ENCODE data around the gene GAL3ST1.
A peak's percentile ranks its signal among the peaks of the same experiment; 100 is the strongest.
"Not testable (repeated sequence)": the region's sequence is repeated elsewhere in the genome, so short reads cannot be mapped to it uniquely, and the experiment has no call there.

Gene GAL3ST1

GRCh38 chr22:30596886-30597285 is 22.4 kb upstream of the GAL3ST1 start:
- Histone ChIP-seq H3K27ac (ENCODE audit: low read length) (no peak overlapping the region), H3K4me3 (ENCODE audit: low read length) (no peak overlapping the region), H3K9me3 (ENCODE audit: control insufficient read depth, insufficient read depth, low read length) (no peaks in the 10 kb centered on the region), H3K27me3 (ENCODE audit: control insufficient read depth, insufficient read depth, low read length) (no peaks in the 10 kb centered on the region), H3K4me1 (ENCODE audit: control insufficient read depth, insufficient read depth, low read length) (no peaks in the 10 kb centered on the region), H3K36me3 (ENCODE audit: control insufficient read depth, insufficient read depth, low read length) (no peaks in the 10 kb centered on the region)
- WGBS (ENCODE audit: insufficient coverage, insufficient read length) = no CpG with 5 or more reads among the region's 29 CpGs
- DNase-seq (ENCODE audit: low read depth, low spot score) = no peak

- H3K4me3 ChIP-seq (ENCODE audit: low read length) = no peak overlapping the region
Observed at GRCh38 chr22:30596199-30596598, 21.7 kb upstream of the GAL3ST1 start.

GRCh38 chr22:30592360-30592713 is 17.9 kb upstream of the GAL3ST1 start:
- not testable (repeated sequence) for H3K27me3 ChIP-seq (ENCODE audit: control insufficient read depth, insufficient read depth, low read length); H3K4me3 ChIP-seq (ENCODE audit: low read length); DNase-seq (ENCODE audit: low read depth, low spot score); H3K9me3 ChIP-seq (ENCODE audit: control insufficient read depth, insufficient read depth, low read length); H3K27ac ChIP-seq (ENCODE audit: low read length); H3K4me1 ChIP-seq (ENCODE audit: control insufficient read depth, insufficient read depth, low read length)
- WGBS (ENCODE audit: insufficient coverage, insufficient read length) = no CpG with 5 or more reads among the region's 18 CpGs
- H3K36me3 ChIP-seq (ENCODE audit: control insufficient read depth, insufficient read depth, low read length) = peaks cover 12% of the 10 kb centered on the region; the same call in 1 of the 2 replicates

More at GRCh38 chr22:30596199-30596598, 21.7 kb upstream of the GAL3ST1 start:
- Histone ChIP-seq H3K4me1 (ENCODE audit: control insufficient read depth, insufficient read depth, low read length) (no peaks in the 10 kb centered on the region), H3K27me3 (ENCODE audit: control insufficient read depth, insufficient read depth, low read length) (no peaks in the 10 kb centered on the region), H3K9me3 (ENCODE audit: control insufficient read depth, insufficient read depth, low read length) (no peaks in the 10 kb centered on the region), H3K27ac (ENCODE audit: low read length) (no peak overlapping the region), H3K36me3 (ENCODE audit: control insufficient read depth, insufficient read depth, low read length) (no peaks in the 10 kb centered on the region)
- no peak for DNase-seq (ENCODE audit: low read depth, low spot score)
- no CpG with 5 or more reads among the region's 2 CpGs for WGBS (ENCODE audit: insufficient coverage, insufficient read length)

- Histone ChIP-seq H3K27me3 (ENCODE audit: control insufficient read depth, insufficient read depth, low read length) (no peaks in the 10 kb centered on the region), H3K36me3 (ENCODE audit: control insufficient read depth, insufficient read depth, low read length) (peaks cover 16% of the 10 kb centered on the region; the same call in 1 of the 2 replicates), H3K27ac (ENCODE audit: low read length) (no peak within 1 kb of the TSS), H3K9me3 (ENCODE audit: control insufficient read depth, insufficient read depth, low read length) (no peaks in the 10 kb centered on the region), H3K4me1 (ENCODE audit: control insufficient read depth, insufficient read depth, low read length) (no peaks in the 10 kb centered on the region), H3K4me3 (ENCODE audit: low read length) (peak within 1 kb of the TSS; percentile 80)
- peak; percentile 99 for DNase-seq (ENCODE audit: low read depth, low spot score)
- no CpG with 5 or more reads among the region's 49 CpGs for WGBS (ENCODE audit: insufficient coverage, insufficient read length)
Observed at GRCh38 chr22:30591588-30592359, 17.3 kb upstream of the GAL3ST1 start, which contains the start of gene PES1. TSS of gene PES1 (minus strand) at chr22:30591910. CDS start at chr22:30591833, 77 bp downstream.

GRCh38 chr22:30591191-30591587 is 16.7 kb upstream of the GAL3ST1 start:
- H3K4me1 ChIP-seq (ENCODE audit: control insufficient read depth, insufficient read depth, low read length) = no peaks in the 10 kb centered on the region
- no peak for DNase-seq (ENCODE audit: low read depth, low spot score)
- H3K27ac ChIP-seq (ENCODE audit: low read length) = no peak overlapping the region
- peaks cover 22% of the 10 kb centered on the region for H3K36me3 ChIP-seq (ENCODE audit: control insufficient read depth, insufficient read depth, low read length)
- no CpG with 5 or more reads among the region's 14 CpGs for WGBS (ENCODE audit: insufficient coverage, insufficient read length)
- H3K4me3 ChIP-seq (ENCODE audit: low read length) = peak overlapping the region; percentile 80
- no peaks in the 10 kb centered on the region for H3K27me3 ChIP-seq (ENCODE audit: control insufficient read depth, insufficient read depth, low read length)
- H3K9me3 ChIP-seq (ENCODE audit: control insufficient read depth, insufficient read depth, low read length) = no peaks in the 10 kb centered on the region

- no peak for DNase-seq (ENCODE audit: low read depth, low spot score)
- Histone ChIP-seq H3K27ac (ENCODE audit: low read length) (no peak overlapping the region), H3K36me3 (ENCODE audit: control insufficient read depth, insufficient read depth, low read length) (peaks cover 56% of the 10 kb centered on the region), H3K9me3 (ENCODE audit: control insufficient read depth, insufficient read depth, low read length) (no peaks in the 10 kb centered on the region), H3K4me3 (ENCODE audit: low read length) (no peak overlapping the region), H3K4me1 (ENCODE audit: control insufficient read depth, insufficient read depth, low read length) (no peaks in the 10 kb centered on the region; the same call in 1 of the 2 replicates), H3K27me3 (ENCODE audit: control insufficient read depth, insufficient read depth, low read length) (no peaks in the 10 kb centered on the region)
- no CpG with 5 or more reads among the region's 8 CpGs for WGBS (ENCODE audit: insufficient coverage, insufficient read length)
Observed at GRCh38 chr22:30586414-30586813, 11.9 kb upstream of the GAL3ST1 start.

GRCh38 chr22:30584441-30584840 is 10.0 kb upstream of the GAL3ST1 start:
- Histone ChIP-seq H3K4me3 (ENCODE audit: low read length) (no peak overlapping the region), H3K9me3 (ENCODE audit: control insufficient read depth, insufficient read depth, low read length) (no peaks in the 10 kb centered on the region), H3K36me3 (ENCODE audit: control insufficient read depth, insufficient read depth, low read length) (peaks cover 76% of the 10 kb centered on the region), H3K27ac (ENCODE audit: low read length) (no peak overlapping the region), H3K4me1 (ENCODE audit: control insufficient read depth, insufficient read depth, low read length) (no peaks in the 10 kb centered on the region; the same call in 1 of the 2 replicates), H3K27me3 (ENCODE audit: control insufficient read depth, insufficient read depth, low read length) (no peaks in the 10 kb centered on the region)
- no CpG with 5 or more reads among the region's 15 CpGs for WGBS (ENCODE audit: insufficient coverage, insufficient read length)
- no peak for DNase-seq (ENCODE audit: low read depth, low spot score)

GRCh38 chr22:30582788-30583545 is 8.5 kb upstream of the GAL3ST1 start:
- H3K36me3 ChIP-seq (ENCODE audit: control insufficient read depth, insufficient read depth, low read length) = peaks cover 84% of the 10 kb centered on the region
- no peak overlapping the region for H3K4me3 ChIP-seq (ENCODE audit: low read length)
- no CpG with 5 or more reads among the region's 13 CpGs for WGBS (ENCODE audit: insufficient coverage, insufficient read length)

GRCh38 chr22:30582051-30582450 is 7.6 kb upstream of the GAL3ST1 start:
- Histone ChIP-seq H3K9me3 (ENCODE audit: control insufficient read depth, insufficient read depth, low read length) (no peaks in the 10 kb centered on the region), H3K36me3 (ENCODE audit: control insufficient read depth, insufficient read depth, low read length) (peaks cover 83% of the 10 kb centered on the region), H3K4me1 (ENCODE audit: control insufficient read depth, insufficient read depth, low read length) (no peaks in the 10 kb centered on the region; the same call in 1 of the 2 replicates), H3K27ac (ENCODE audit: low read length) (no peak overlapping the region), H3K27me3 (ENCODE audit: control insufficient read depth, insufficient read depth, low read length) (no peaks in the 10 kb centered on the region), H3K4me3 (ENCODE audit: low read length) (no peak overlapping the region)
- no CpG with 5 or more reads among the region's 6 CpGs for WGBS (ENCODE audit: insufficient coverage, insufficient read length)
- DNase-seq (ENCODE audit: low read depth, low spot score) = no peak

More at GRCh38 chr22:30582788-30583545, 8.5 kb upstream of the GAL3ST1 start:
- H3K4me1 ChIP-seq (ENCODE audit: control insufficient read depth, insufficient read depth, low read length) = no peaks in the 10 kb centered on the region; the same call in 1 of the 2 replicates
- H3K27me3 ChIP-seq (ENCODE audit: control insufficient read depth, insufficient read depth, low read length) = no peaks in the 10 kb centered on the region
- DNase-seq (ENCODE audit: low read depth, low spot score) = no peak
- H3K27ac ChIP-seq (ENCODE audit: low read length) = no peak overlapping the region
- H3K9me3 ChIP-seq (ENCODE audit: control insufficient read depth, insufficient read depth, low read length) = no peaks in the 10 kb centered on the region

GRCh38 chr22:30580896-30581295 is 6.4 kb upstream of the GAL3ST1 start:
- Histone ChIP-seq H3K4me3 (ENCODE audit: low read length) (no peak overlapping the region), H3K36me3 (ENCODE audit: control insufficient read depth, insufficient read depth, low read length) (peaks cover 83% of the 10 kb centered on the region), H3K27me3 (ENCODE audit: control insufficient read depth, insufficient read depth, low read length) (no peaks in the 10 kb centered on the region), H3K27ac (ENCODE audit: low read length) (no peak overlapping the region), H3K9me3 (ENCODE audit: control insufficient read depth, insufficient read depth, low read length) (no peaks in the 10 kb centered on the region), H3K4me1 (ENCODE audit: control insufficient read depth, insufficient read depth, low read length) (no peaks in the 10 kb centered on the region; the same call in 1 of the 2 replicates)
- no CpG with 5 or more reads among the region's 6 CpGs for WGBS (ENCODE audit: insufficient coverage, insufficient read length)
- DNase-seq (ENCODE audit: low read depth, low spot score) = no peak
